ENCODE data around the gene HBA2. TPM values are rescaled to one million over a fixed set of nuclear protein-coding genes. Genes with fewer than 3 reads are reported as not detected.
"Not testable (repeated sequence)": the region's sequence is repeated elsewhere in the genome, so short reads cannot be mapped to it uniquely, and the experiment has no call there.

Gene HBA2
- polyA plus RNA-seq (2012; ENCODE audit: missing spikeins), result 1.2 TPM

DNA sequence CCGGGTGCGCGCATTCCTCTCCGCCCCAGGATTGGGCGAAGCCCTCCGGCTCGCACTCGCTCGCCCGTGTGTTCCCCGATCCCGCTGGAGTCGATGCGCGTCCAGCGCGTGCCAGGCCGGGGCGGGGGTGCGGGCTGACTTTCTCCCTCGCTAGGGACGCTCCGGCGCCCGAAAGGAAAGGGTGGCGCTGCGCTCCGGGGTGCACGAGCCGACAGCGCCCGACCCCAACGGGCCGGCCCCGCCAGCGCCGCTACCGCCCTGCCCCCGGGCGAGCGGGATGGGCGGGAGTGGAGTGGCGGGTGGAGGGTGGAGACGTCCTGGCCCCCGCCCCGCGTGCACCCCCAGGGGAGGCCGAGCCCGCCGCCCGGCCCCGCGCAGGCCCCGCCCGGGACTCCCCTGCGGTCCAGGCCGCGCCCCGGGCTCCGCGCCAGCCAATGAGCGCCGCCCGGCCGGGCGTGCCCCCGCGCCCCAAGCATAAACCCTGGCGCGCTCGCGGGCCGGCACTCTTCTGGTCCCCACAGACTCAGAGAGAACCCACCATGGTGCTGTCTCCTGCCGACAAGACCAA lies at the start of gene HBA2:
HBA2 (plus strand) TSS at position 503 of the 568 bp plus-strand sequence; CDS start at position 540, 37 bp downstream.
- not testable (repeated sequence) for FAIRE-seq

DNA sequence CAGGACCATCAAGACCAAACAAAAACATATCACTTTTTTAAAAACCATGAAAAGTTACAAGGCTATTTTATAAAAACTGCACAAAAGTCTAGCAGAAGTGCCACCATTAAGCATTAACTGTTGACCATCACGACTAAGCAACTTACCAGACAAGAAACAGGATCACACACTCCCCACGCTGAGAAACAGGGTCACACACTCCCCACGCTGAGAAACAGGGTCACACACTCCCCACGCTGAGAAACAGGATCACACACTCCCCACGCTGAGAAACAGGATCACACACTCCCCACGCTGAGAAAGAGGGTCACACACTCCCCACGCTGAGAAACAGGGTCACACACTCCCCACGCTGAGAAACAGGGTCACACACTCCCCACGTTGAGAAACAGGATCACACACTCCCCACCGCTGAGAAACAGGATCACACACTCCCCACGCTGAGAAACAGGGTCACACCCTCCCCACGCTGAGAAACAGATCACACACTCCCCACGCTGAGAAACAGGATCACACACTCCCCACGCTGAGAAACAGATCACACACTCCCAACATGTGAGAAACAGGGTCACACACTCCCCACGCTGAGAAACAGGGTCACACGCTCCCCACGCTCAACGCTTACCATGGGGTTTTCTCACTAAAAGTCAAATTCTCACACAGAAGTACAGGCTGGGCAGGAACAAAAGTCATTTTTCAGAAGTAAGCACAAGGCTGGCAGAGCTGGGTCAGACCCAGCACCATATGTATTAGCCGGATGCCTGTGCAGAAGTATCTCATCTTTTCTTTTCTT lies 48.9 kb upstream of the HBA2 start:
- FAIRE-seq; DNase-seq (ENCODE audit: insufficient read length): not testable (repeated sequence)

More for the DNA sequence above, at the start of gene HBA2:
- not testable (repeated sequence) for DNase-seq (ENCODE audit: insufficient read length)

DNA sequence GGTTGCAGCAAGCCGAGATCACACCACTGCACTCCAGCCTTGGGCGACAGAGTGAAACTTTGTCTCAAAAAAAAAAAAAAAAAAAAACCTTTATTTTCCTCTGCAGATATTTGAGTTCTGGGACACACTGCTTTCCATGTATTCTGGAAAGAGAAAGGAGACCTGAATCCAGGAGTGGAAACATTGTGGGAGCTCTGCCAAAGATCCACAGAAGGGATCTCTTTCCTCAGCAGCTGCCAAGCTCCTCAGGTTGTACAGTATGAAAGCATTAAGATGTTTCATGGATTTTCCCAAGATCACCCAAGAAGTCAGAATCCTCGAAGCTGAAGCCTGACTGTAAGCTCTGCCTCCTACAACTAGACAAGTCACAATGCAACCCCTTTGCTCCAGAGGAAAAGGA lies 47.7 kb upstream of the HBA2 start:
- TF ChIP-seq POLR2A (IDR thresholded peaks at IDR 0.05; ENCODE audit: low read depth, low read length) (no peak), POLR2AphosphoS5 (IDR thresholded peaks at IDR 0.05; ENCODE audit: low read depth, low read length) (no peak), TAF1 (IDR thresholded peaks at IDR 0.05; ENCODE audit: borderline replicate concordance, low read depth, low read length) (no peak)
- no peak for DNase-seq (ENCODE audit: insufficient read length)
- FAIRE-seq, result no peak

DNA sequence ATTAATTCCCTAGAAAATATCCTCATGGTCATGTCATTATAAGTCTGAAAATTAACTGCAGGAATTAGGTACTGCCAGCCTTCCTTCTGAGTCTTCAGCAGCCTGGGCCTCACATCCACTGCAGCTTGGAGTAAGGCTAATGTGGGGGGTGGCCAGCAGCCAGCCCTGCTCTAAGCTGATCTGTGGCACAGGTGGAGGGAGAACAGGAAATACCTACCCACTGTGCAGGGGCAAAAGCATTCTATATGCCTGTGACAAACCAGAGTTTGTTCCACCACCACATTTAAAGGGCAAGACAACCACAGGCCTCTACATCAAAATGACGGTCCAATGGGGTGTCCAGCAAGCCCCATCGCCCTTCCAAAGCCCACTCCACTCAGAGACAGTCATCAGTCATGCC lies 43.6 kb upstream of the HBA2 start:
- no peak for DNase-seq (ENCODE audit: insufficient read length)

DNA sequence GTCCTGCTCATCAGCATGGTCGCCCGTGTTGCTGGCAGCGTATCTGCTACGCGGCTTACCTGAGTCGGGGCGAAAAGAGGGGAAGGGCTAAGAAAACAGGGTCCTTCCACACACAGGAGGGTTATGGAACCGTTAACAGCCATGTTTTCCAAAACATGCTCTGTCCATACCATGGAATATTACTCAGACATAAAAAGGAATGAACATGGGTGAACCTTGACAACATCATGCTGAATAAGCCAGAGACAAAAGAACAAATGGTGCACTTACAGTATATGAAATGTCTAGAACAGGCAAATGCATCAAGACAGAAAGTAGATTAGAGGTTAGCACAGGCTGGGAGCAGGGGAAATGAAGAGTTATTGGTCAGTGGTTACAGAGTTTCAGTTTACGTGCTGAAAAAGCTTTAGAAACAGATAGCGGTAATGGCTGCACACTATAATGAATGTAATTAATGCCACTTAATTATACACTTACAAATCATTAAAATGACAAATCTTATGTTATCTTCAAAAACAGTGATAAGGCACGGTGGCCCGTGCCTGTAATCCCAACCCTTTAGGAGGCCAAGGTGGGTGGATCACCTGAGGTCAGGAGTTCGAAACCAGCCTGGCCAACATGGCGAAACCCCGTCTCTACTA lies 42.0 kb upstream of the HBA2 start:
- no peak for FAIRE-seq

More for the DNA sequence above, 43.6 kb upstream of the HBA2 start:
- FAIRE-seq, result no peak
- TF ChIP-seq POLR2AphosphoS5 (IDR thresholded peaks at IDR 0.05; ENCODE audit: low read depth, low read length), result no peak
- TF ChIP-seq TAF1 (IDR thresholded peaks at IDR 0.05; ENCODE audit: borderline replicate concordance, low read depth, low read length), result no peak
- TF ChIP-seq POLR2A (IDR thresholded peaks at IDR 0.05; ENCODE audit: low read depth, low read length), result no peak

DNA sequence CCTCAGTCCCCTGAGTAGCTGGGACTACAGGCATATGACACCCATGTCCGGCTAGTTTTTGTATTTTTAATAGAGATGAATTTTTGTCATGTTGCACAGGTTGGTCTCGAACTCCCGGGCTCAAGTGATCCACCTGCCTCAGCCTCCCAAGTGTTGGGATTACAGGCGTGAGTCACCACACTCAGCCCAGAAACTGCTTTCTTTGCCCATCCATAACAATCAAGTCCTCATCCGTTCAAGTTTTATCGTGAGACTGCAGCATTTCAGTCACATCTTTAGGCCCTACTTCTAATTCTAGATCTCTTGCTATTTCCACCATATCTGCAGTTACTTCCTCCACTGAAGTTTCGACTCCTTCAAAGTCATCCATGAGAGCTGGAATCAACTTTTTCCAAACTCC lies 40.6 kb upstream of the HBA2 start:
- DNase-seq (ENCODE audit: insufficient read length) (no peak), FAIRE-seq (no peak)
- no peak for TF ChIP-seq POLR2AphosphoS5 (IDR thresholded peaks at IDR 0.05; ENCODE audit: low read depth, low read length)
- TF ChIP-seq TAF1 (IDR thresholded peaks at IDR 0.05; ENCODE audit: borderline replicate concordance, low read depth, low read length), result no peak
- TF ChIP-seq POLR2A (IDR thresholded peaks at IDR 0.05; ENCODE audit: low read depth, low read length), result no peak

More for the DNA sequence above, 42.0 kb upstream of the HBA2 start:
- no peak for DNase-seq (ENCODE audit: insufficient read length)
- TF ChIP-seq POLR2A (IDR thresholded peaks at IDR 0.05; ENCODE audit: low read depth, low read length), result no peak
- no peak for TF ChIP-seq POLR2AphosphoS5 (IDR thresholded peaks at IDR 0.05; ENCODE audit: low read depth, low read length)
- TF ChIP-seq TAF1 (IDR thresholded peaks at IDR 0.05; ENCODE audit: borderline replicate concordance, low read depth, low read length), result no peak

DNA sequence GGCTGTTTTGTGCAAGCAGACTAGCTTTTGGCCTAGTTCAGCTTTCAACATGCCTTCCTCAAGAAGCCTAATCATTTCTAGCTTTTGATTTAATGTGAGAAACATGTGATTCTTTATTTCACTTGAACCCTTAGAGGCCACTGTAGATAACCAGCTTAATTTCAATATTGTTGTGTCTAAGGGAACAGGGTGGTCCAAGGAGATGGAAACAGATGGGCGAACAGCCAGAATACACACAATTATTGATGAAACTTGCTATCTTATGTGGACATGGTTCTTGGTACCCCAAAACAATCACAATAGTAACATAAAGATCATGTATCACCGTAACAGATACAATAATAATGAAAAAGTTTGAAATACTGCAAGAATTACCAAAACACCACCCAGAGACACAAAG lies 39.0 kb upstream of the HBA2 start:
- DNase-seq (ENCODE audit: insufficient read length), result no peak
- TF ChIP-seq TAF1 (IDR thresholded peaks at IDR 0.05; ENCODE audit: borderline replicate concordance, low read depth, low read length), result no peak
- TF ChIP-seq POLR2AphosphoS5 (IDR thresholded peaks at IDR 0.05; ENCODE audit: low read depth, low read length), result no peak
- no peak for TF ChIP-seq POLR2A (IDR thresholded peaks at IDR 0.05; ENCODE audit: low read depth, low read length)
- no peak for FAIRE-seq

DNA sequence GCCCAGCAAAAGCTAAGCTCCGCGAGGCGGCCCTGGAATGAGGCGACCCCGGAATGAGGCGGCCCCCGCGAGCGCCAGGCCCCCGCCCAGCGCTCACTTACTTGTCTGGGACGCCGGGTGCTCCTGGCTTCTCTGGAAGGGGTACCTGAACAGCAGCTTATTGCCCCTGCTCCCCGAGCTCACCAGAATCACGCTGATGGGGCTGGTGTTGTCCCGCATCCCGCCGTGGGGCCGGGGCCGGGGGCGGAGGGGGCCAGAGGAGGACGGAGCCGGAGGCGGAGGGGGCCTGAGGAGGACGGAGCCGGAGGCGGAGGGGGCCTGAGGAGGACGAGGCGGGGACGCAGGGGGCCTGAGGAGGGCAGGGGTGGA lies 34.6 kb upstream of the HBA2 start:
- TF ChIP-seq TAF1 (IDR thresholded peaks at IDR 0.05; ENCODE audit: borderline replicate concordance, low read depth, low read length) (no peak), POLR2A (IDR thresholded peaks at IDR 0.05; ENCODE audit: low read depth, low read length) (no peak), POLR2AphosphoS5 (IDR thresholded peaks at IDR 0.05; ENCODE audit: low read depth, low read length) (no peak)
- DNase-seq (ENCODE audit: insufficient read length) (peak; percentile 49), FAIRE-seq (no peak)

DNA sequence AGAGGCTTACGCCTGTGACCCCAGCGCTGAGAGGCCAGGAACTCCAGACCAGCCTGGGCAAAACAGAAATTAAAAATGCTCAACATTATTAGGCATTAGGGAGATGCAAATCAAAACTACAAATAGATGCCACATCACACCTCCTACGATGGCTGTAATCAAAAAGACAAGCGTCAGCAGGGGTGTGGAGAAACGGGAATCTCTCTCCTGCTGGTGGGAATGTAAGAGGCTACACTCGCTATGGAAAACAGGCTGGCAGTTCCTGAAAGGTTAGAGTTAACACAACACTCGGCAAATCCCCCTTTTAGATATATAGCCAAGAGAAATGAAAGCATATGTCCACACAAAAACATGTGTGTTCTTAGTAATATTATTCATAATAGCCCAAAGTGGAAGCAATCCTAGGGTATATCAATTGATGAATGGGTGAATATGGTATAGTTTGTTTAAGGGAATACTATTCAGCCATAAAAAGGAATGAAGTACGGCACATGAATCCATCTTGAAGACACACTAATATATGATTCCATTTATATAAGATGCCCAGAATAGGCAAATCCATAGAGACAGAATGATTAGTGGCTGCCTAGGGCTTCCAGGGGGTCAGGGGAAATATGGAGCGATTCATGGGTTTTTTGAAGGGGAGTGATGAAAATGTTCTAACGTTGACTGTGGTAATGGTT lies 32.4 kb upstream of the HBA2 start:
- no peak for TF ChIP-seq POLR2AphosphoS5 (IDR thresholded peaks at IDR 0.05; ENCODE audit: low read depth, low read length)
- TF ChIP-seq TAF1 (IDR thresholded peaks at IDR 0.05; ENCODE audit: borderline replicate concordance, low read depth, low read length), result no peak
- TF ChIP-seq POLR2A (IDR thresholded peaks at IDR 0.05; ENCODE audit: low read depth, low read length), result no peak
- no peak for FAIRE-seq
- DNase-seq (ENCODE audit: insufficient read length), result no peak

DNA sequence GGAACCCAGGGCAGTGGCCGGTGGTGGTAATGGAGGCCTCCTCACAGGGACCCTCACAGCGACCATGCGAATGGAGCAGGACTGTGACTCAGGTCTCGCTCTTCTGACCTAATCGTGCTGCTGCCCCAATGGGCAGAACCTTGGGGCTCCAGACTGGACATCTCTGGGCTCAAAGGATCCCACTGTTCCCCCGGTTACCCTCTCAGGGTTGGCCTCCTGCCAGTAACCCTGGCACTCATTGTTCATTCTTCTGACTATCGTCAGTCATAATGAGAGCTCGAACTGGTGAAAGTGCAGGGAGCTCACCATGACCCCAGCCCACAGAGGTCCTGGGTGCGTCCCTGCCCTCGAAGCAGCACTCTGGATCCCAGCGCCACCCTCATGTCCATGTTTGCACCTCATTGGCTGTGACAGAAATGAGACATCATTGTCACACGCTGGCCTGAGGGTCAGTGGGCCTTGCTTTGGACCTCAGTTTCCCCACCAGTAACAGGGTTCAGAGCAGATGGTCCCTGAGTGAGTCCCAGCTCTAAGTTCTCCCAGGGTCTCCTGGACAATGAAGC lies 30.2 kb upstream of the HBA2 start:
- FAIRE-seq (no peak), DNase-seq (ENCODE audit: insufficient read length) (no peak)
- no peak for TF ChIP-seq TAF1 (IDR thresholded peaks at IDR 0.05; ENCODE audit: borderline replicate concordance, low read depth, low read length)
- no peak for TF ChIP-seq POLR2A (IDR thresholded peaks at IDR 0.05; ENCODE audit: low read depth, low read length)
- TF ChIP-seq POLR2AphosphoS5 (IDR thresholded peaks at IDR 0.05; ENCODE audit: low read depth, low read length), result no peak

DNA sequence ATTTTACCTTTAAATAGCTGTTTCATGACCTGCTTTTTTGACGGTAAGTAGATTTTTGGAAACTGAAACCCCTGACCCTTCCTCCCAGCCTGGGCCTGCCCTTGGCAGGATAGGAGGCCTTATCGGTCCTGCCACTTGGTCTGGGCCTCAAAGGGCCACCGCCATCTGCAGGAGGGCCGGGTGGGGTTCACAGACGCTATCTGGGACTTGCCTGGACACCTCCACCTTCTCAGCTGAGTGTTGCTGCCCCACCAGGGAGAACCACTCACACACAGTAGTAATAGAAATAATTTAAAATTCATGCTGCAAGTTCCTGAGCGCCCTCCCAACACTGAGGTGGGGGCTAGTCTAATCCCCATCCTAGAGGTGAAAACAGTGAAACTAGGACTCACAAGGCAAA lies 29.6 kb upstream of the HBA2 start:
- no peak for TF ChIP-seq POLR2AphosphoS5 (IDR thresholded peaks at IDR 0.05; ENCODE audit: low read depth, low read length)
- TF ChIP-seq TAF1 (IDR thresholded peaks at IDR 0.05; ENCODE audit: borderline replicate concordance, low read depth, low read length), result no peak
- no peak for TF ChIP-seq POLR2A (IDR thresholded peaks at IDR 0.05; ENCODE audit: low read depth, low read length)
- FAIRE-seq (no peak), DNase-seq (ENCODE audit: insufficient read length) (no peak)

All from GM12892 (cell line).